Endodermal cell (in vitro differentiated cells): ENCODE results near the gene ANKFN1. TPM values are rescaled to one million over a fixed set of nuclear protein-coding genes. Genes with fewer than 3 reads are reported as not detected.

Experiments used
- DNase-seq: peaks from one replicate; pipeline ENCODE4 v3.0.0-alpha.2; 2017
- H3K27ac ChIP-seq: 2 replicates; pipeline ENCODE4 v1.5.1; 2013; ENCODE audit warnings: mild to moderate bottlenecking, low read depth, low read length, moderate library complexity
- H3K27me3 ChIP-seq: 2 replicates; pipeline ENCODE4 v1.6.1; 2013; ENCODE audit warnings: mild to moderate bottlenecking, low read length, moderate library complexity; ENCODE audit not compliant: insufficient read depth, control insufficient read depth, poor library complexity, severe bottlenecking
- H3K36me3 ChIP-seq: 2 replicates; pipeline ENCODE4 v1.7.0; 2013; ENCODE audit warnings: mild to moderate bottlenecking, low read length, moderate library complexity; ENCODE audit not compliant: control insufficient read depth, insufficient read depth
- H3K4me1 ChIP-seq: one replicate; pipeline ENCODE4 v1.7.0; 2013; ENCODE audit warnings: low read length; ENCODE audit not compliant: control insufficient read depth, insufficient read depth
- H3K4me3 ChIP-seq: 2 replicates; pipeline ENCODE4 v1.5.1; 2013; ENCODE audit warnings: mild to moderate bottlenecking, low read length, moderate library complexity
- H3K9ac ChIP-seq: 2 replicates; pipeline ENCODE4 v1.6.1; 2013; ENCODE audit warnings: mild to moderate bottlenecking, low read length, moderate library complexity; ENCODE audit not compliant: poor library complexity, severe bottlenecking; ENCODE audit errors: extremely low read depth
- H3K9me3 ChIP-seq: 2 replicates; pipeline ENCODE4 v1.6.1; 2013; ENCODE audit warnings: mild to moderate bottlenecking, low read length, moderate library complexity; ENCODE audit not compliant: control insufficient read depth
- H3K27ac Mint-ChIP-seq: 2 replicates; pipeline ENCODE4 v1.8.0; 2020; ENCODE audit warnings: mixed read lengths
- H3K27me3 Mint-ChIP-seq: 2 replicates; pipeline ENCODE4 v1.8.0; 2021; ENCODE audit warnings: mild to moderate bottlenecking, mixed read lengths; ENCODE audit not compliant: insufficient read depth
- H3K36me3 Mint-ChIP-seq: 2 replicates; pipeline ENCODE4 v1.8.0; 2020; ENCODE audit warnings: low read depth, mixed read lengths
- H3K4me1 Mint-ChIP-seq: 2 replicates; pipeline ENCODE4 v1.8.0; 2020; ENCODE audit warnings: mixed read lengths
- H3K4me3 Mint-ChIP-seq: 2 replicates; pipeline ENCODE4 v1.8.0; 2020; ENCODE audit warnings: mild to moderate bottlenecking, moderate library complexity, mixed read lengths
- H3K9me3 Mint-ChIP-seq: 2 replicates; pipeline ENCODE4 v1.8.0; 2020; ENCODE audit warnings: mild to moderate bottlenecking, mixed read lengths
- CTCF ChIP-seq: fragments of 200-600 bp; sonication (generic); conservative IDR thresholded peaks from 2 replicates; pipeline ENCODE4 v1.5.0; 2021; ENCODE audit warnings: antibody characterized with exemption, mild to moderate bottlenecking
- WGBS, 2 experiments: methylation state at CpG; one replicate each; pipeline versions ENCODE4 v1.1.5 to v1.1.7; 2013; ENCODE audit warnings: missing lambda C conversion rate in 2 of 2, mixed read lengths in 1 of 2; ENCODE audit not compliant: insufficient coverage in 1 of 2, insufficient read length in 1 of 2; 5-methylcytosine and 5-hydroxymethylcytosine counted together
- total RNA-seq, 2 donors: library from RNA; stranded (reverse); fragmentation: NEBNext Ultra II Directional in 1 of 2; extraction: Animal tissue kit (Norgen Biotek cat#: 25700) in 1 of 2; gene quantifications; 2 replicates in 1 of 2; 3 replicates in 1 of 2; pipeline ENCODE4 v1.2.1, GENCODE V29; 2021

ANKFN1 gene
- total RNA-seq, 2 donors from 2014 or later, result not detected

- WGBS, 2 experiments, result 87 to 90% methylated on average over 4 of the region's 5 CpGs
- no peak overlapping the region for H3K27ac ChIP-seq
- no peak for DNase-seq
- H3K9me3 Mint-ChIP-seq, result no peaks in the 10 kb centered on the region
- H3K4me1 Mint-ChIP-seq, result no peaks in the 10 kb centered on the region
- no peak overlapping the region for H3K9ac ChIP-seq
- TF ChIP-seq CTCF, result no peak
- no peaks in the 10 kb centered on the region for H3K36me3 ChIP-seq
- no peaks in the 10 kb centered on the region for H3K9me3 ChIP-seq
- peaks cover 5% of the 10 kb centered on the region for H3K27me3 Mint-ChIP-seq
- H3K27ac Mint-ChIP-seq, result no peak overlapping the region
- no peaks in the 10 kb centered on the region for H3K4me1 ChIP-seq
- H3K4me3 Mint-ChIP-seq, result no peak overlapping the region
- H3K36me3 Mint-ChIP-seq, result no peaks in the 10 kb centered on the region
- H3K4me3 ChIP-seq, result no peak overlapping the region
- H3K27me3 ChIP-seq, result peaks cover 13% of the 10 kb centered on the region
These were observed 304.2 kb downstream of the ANKFN1 start for GRCh38 chr17:56457501-56457900.

GRCh38 chr17:56465886-56466285 is 312.6 kb downstream of the ANKFN1 start:
- H3K27ac Mint-ChIP-seq, result no peak overlapping the region
- H3K27me3 Mint-ChIP-seq, result peaks cover 3% of the 10 kb centered on the region
- H3K27ac ChIP-seq, result no peak overlapping the region
- H3K4me1 ChIP-seq, result no peaks in the 10 kb centered on the region
- WGBS, 2 experiments, result 97% methylated on average over 1 of the region's 1 CpG; no CpG with 5 or more reads in 1 of the 2 experiments
- no peak for TF ChIP-seq CTCF
- H3K36me3 ChIP-seq, result no peaks in the 10 kb centered on the region
- no peak overlapping the region for H3K4me3 ChIP-seq
- H3K27me3 ChIP-seq, result no peaks in the 10 kb centered on the region
- no peaks in the 10 kb centered on the region for H3K9me3 Mint-ChIP-seq
- no peaks in the 10 kb centered on the region for H3K36me3 Mint-ChIP-seq
- no peak for DNase-seq
- no peak overlapping the region for H3K9ac ChIP-seq
- H3K4me3 Mint-ChIP-seq, result no peak overlapping the region
- H3K4me1 Mint-ChIP-seq, result no peaks in the 10 kb centered on the region
- peaks cover under 1% of the 10 kb centered on the region for H3K9me3 ChIP-seq

- no peak overlapping the region for H3K9ac ChIP-seq
- no peaks in the 10 kb centered on the region for H3K36me3 ChIP-seq
- H3K27ac ChIP-seq, result no peak overlapping the region
- no peaks in the 10 kb centered on the region for H3K4me1 ChIP-seq
- Mint-ChIP-seq H3K9me3 (peaks cover 2% of the 10 kb centered on the region), H3K27me3 (no peaks in the 10 kb centered on the region), H3K27ac (no peak overlapping the region), H3K4me1 (no peaks in the 10 kb centered on the region), H3K4me3 (no peak overlapping the region), H3K36me3 (no peaks in the 10 kb centered on the region)
- DNase-seq, result no peak
- TF ChIP-seq CTCF, result no peak
- H3K27me3 ChIP-seq, result no peaks in the 10 kb centered on the region
- peaks cover 11% of the 10 kb centered on the region for H3K9me3 ChIP-seq
- H3K4me3 ChIP-seq, result no peak overlapping the region
- 95% methylated on average over 2 of the region's 2 CpGs; no CpG with 5 or more reads in 1 of the 2 experiments for WGBS, 2 experiments
These were observed 315.6 kb downstream of the ANKFN1 start for GRCh38 chr17:56468840-56469239.
